Diencephalon (tissue), 1 donor: ENCODE measurements around the gene BMPR1A. TPM values are rescaled to one million over a fixed set of nuclear protein-coding genes. Genes with fewer than 3 reads are reported as not detected.

Experiments used
- small RNA-seq: library from RNA; depleted of rRNA; stranded (forward); fragments of <200 nt; gene quantifications from one replicate; pipeline ENCODE3, GENCODE V24; 2014
- total RNA-seq: library from RNA; depleted of rRNA; stranded (reverse); fragments of >200 nt; gene quantifications from one replicate; pipeline ENCODE4 v1.2.3, GENCODE V29; 2014

BMPR1A gene
- 48.0 TPM for total RNA-seq

DNA sequence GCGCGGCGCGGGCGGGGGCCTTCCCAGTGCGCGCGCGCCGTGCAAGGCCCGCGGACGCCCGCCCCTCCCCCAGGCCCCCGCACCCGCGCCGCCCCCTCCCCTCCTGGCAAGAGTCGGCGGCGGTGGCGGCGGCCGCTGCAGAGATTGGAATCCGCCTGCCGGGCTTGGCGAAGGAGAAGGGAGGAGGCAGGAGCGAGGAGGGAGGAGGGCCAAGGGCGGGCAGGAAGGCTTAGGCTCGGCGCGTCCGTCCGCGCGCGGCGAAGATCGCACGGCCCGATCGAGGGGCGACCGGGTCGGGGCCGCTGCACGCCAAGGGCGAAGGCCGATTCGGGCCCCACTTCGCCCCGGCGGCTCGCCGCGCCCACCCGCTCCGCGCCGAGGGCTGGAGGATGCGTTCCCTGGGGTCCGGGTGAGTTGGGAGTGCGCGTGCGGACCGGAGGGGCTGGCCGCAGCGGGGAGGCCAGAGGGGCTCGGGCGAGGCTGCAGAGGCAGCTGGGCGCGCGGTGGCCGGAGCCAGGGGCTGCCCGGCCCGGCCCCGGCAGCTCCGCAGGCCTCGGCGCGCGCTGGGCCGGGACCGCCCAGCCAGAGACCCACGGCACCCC lies at the start of gene BMPR1A:
BMPR1A (plus strand) TSS at position 109 of the 602 bp plus-strand sequence. CDS start 119,400 bp downstream, outside the sequence.

DNA sequence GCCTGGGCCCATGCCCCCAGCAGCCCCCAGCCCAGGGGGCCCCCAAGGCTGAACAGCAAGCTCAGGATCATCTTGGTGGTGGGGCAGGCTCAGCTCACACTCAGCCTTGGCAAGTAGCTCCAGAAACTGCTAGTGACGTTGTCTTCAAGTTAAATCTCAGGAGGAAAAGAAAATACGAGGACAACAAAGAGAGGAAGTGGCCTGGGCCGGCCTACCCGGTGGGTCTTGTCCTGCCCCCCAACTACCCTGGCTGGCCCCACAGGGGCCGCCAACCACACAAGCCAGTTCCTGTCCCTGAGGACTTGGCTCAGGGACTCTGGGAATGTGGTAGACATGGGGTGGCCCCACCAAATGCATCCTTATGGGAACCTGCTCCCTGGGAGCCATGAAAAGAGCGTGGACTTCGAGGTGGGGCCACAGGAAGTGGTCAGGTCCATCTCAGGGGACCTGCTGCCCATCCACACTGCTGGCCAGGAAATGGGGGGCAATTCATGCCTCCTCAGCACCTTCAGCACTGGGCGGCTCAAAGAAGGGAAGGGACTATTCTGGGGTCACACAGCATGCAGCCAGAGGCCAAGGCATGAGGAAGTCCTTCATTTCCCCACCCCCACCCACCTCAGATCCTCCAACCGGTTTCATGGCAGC lies 201.2 kb downstream of the BMPR1A start, which contains the start of gene MMRN2:
MMRN2 (minus strand) TSS at position 145 of the 645 bp plus-strand sequence; CDS start at position 71, 74 bp downstream.

DNA sequence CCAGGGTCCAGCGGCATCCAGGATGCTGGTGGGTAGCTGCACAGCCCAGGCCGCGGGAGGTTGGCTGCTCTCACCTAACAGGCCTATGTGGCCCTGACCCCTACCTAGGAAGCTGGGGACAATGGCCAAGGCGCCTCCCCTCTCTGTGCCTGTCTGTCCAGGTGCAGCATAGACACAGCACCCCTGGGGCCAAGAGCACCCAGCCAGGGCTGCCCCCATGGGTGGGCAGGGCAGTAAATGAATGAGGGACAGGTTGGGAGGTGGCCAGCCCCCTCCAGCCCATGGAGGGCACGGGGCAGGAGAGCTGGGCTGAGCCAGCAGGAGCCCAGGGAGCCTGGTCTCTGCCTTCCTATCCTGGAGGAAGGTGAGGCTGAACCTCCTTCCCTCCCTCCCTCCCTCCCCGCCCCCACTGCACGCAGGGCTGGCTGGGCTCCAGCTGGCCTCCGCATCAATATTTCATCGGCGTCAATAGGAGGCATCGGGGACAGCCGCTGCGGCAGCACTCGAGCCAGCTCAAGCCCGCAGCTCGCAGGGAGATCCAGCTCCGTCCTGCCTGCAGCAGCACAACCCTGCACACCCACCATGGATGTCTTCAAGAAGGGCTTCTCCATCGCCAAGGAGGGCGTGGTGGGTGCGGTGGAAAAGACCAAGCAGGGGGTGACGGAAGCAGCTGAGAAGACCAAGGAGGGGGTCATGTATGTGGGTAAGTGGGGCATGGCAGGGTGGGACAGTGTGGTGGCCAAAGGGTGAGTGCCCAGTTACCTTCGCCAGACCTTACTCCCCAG lies 201.9 kb downstream of the BMPR1A start, which contains the start of gene SNCG:
SNCG (plus strand) TSS at position 484 of the 785 bp plus-strand sequence; CDS start at position 583, 99 bp downstream.

DNA sequence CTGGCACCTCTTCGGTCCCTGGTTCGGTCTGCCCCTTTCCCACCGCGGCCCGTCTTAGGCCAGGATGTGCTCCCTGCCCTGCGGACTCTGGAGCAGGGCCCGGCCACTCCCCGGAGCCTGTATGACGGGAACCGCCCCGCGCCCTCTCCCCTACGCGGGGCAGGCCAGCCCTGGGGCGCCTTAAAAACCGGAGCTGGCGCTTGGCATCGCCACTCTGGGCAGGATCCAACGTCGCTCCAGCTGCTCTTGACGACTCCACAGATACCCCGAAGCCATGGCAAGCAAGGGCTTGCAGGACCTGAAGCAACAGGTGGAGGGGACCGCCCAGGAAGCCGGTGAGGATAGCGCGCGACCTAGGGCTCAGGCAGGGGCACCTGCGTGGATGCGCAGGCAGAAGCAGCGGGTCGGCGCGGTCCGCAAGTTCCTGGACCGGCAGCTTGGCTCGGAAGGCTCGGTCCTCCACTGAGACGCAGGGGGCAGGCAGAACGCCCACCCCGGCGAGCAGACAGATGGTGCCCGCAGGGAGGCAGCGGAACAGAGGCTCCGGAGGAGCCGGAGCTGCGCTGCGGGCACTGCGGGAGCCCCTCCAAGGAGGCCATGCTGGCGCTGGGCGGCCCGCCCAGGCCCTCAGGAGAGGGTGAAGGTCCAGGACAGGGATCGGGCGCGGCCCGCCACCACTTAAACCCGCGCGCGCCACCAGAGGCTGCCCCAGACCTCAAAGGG lies 212.0 kb downstream of the BMPR1A start, which contains the start of gene ADIRF:
ADIRF (plus strand) TSS at position 212 of the 723 bp plus-strand sequence; CDS start at position 275, 63 bp downstream.

Small RNA genes within 50 kb of the gene (small RNA-seq; reads per million reads assigned to genes)
- 0.18 reads per million for gene RNU1-19P

Other genes starting within 250 kb of the BMPR1A start
- gene WAPL, start 234.8 kb upstream of the BMPR1A start, total RNA-seq = 57.9 TPM
- gene OPN4, start 102.1 kb upstream of the BMPR1A start, total RNA-seq = not detected
- gene LDB3, start 88.1 kb upstream of the BMPR1A start, total RNA-seq = not detected
- gene MMRN2, start 201.0 kb downstream of the BMPR1A start, total RNA-seq = 5.1 TPM
- 29.1 TPM for gene SNCG, start 202.0 kb downstream of the BMPR1A start, total RNA-seq
- gene ADIRF, start 211.9 kb downstream of the BMPR1A start, total RNA-seq = 4.8 TPM